T-helper 1 cell treated with Interleukin-12 subunit alpha and Interleukin-12 subunit beta and Interleukin-4 antibody, amounts not matched to agents 30 μg/mL and 1 μg/mL, for 36 hours (primary cell): Measurements from ENCODE around the gene ATXN1.
"Not testable (repeated sequence)": the region's sequence is repeated elsewhere in the genome, so short reads cannot be mapped to it uniquely, and the experiment has no call there.

Experiments
- H3K27ac Mint-ChIP-seq: one replicate; pipeline ENCODE4 v1.8.0; 2021; ENCODE audit warnings: mild to moderate bottlenecking, mixed read lengths
- H3K27me3 Mint-ChIP-seq: one replicate; pipeline ENCODE4 v1.8.0; 2021; ENCODE audit warnings: low read depth, mixed read lengths
- H3K36me3 Mint-ChIP-seq: one replicate; pipeline ENCODE4 v1.8.0; 2021; ENCODE audit warnings: low read depth, mixed read lengths
- H3K4me1 Mint-ChIP-seq: one replicate; pipeline ENCODE4 v1.8.0; 2021; ENCODE audit warnings: low read depth, mixed read lengths
- H3K4me3 Mint-ChIP-seq: one replicate; pipeline ENCODE4 v1.8.0; 2021; ENCODE audit warnings: mild to moderate bottlenecking, moderate library complexity, mixed read lengths
- H3K9me3 Mint-ChIP-seq: one replicate; pipeline ENCODE4 v1.8.0; 2021; ENCODE audit warnings: mixed read lengths

ATXN1 gene

GRCh38 chr6:16625291-16626265, 135.7 kb downstream of the ATXN1 start:
- Mint-ChIP-seq H3K27ac (no peak overlapping the region), H3K36me3 (peaks cover 38% of the 10 kb centered on the region), H3K4me1 (peaks cover 27% of the 10 kb centered on the region), H3K9me3 (peaks cover 7% of the 10 kb centered on the region), H3K4me3 (no peak overlapping the region), H3K27me3 (no peaks in the 10 kb centered on the region)

- no peak overlapping the region for H3K4me3 Mint-ChIP-seq
- no peak overlapping the region for H3K27ac Mint-ChIP-seq
Observed at GRCh38 chr6:16624636-16625290, 136.5 kb downstream of the ATXN1 start.

DNA sequence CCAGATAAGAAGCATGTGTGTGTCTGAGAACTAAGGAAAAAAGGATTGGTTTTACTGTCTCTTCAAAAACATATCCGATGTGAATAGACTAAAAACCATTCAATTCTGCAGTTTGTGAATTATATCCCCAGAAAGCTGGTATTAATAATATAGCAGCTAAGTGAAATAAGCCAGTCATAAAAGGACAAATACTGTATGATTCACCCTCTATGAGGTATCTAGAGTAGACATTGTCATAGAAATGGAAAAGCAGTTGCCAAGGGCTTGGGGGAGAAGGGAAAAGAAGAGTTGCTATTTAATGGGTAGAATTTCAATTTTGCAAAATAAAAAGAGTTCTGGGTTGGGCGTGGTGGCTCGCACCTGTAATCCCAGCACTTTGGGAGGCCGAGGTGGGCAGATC, 137.5 kb downstream of the ATXN1 start:
- Mint-ChIP-seq H3K27me3 (no peaks in the 10 kb centered on the region), H3K36me3 (peaks cover 28% of the 10 kb centered on the region), H3K4me1 (peaks cover 43% of the 10 kb centered on the region), H3K9me3 (peaks cover 3% of the 10 kb centered on the region), H3K27ac (no peak overlapping the region), H3K4me3 (no peak overlapping the region)

More at GRCh38 chr6:16624636-16625290, 136.5 kb downstream of the ATXN1 start:
- Mint-ChIP-seq H3K36me3 (peaks cover 32% of the 10 kb centered on the region), H3K9me3 (peaks cover 7% of the 10 kb centered on the region), H3K27me3 (no peaks in the 10 kb centered on the region), H3K4me1 (peaks cover 34% of the 10 kb centered on the region)

- H3K4me3 Mint-ChIP-seq: no peak overlapping the region
- H3K27ac Mint-ChIP-seq: no peak overlapping the region
- H3K4me1 Mint-ChIP-seq: peaks cover 40% of the 10 kb centered on the region
- H3K36me3 Mint-ChIP-seq: peaks cover 23% of the 10 kb centered on the region
- no peaks in the 10 kb centered on the region for H3K27me3 Mint-ChIP-seq
- H3K9me3 Mint-ChIP-seq: no peaks in the 10 kb centered on the region
Observed at GRCh38 chr6:16623029-16623653, 138.1 kb downstream of the ATXN1 start.

- no peak overlapping the region for H3K4me3 Mint-ChIP-seq
- H3K4me1 Mint-ChIP-seq: peaks cover 38% of the 10 kb centered on the region
- H3K27ac Mint-ChIP-seq: no peak overlapping the region
- H3K9me3 Mint-ChIP-seq: no peaks in the 10 kb centered on the region
- no peaks in the 10 kb centered on the region for H3K27me3 Mint-ChIP-seq
- peaks cover 19% of the 10 kb centered on the region for H3K36me3 Mint-ChIP-seq
Observed at GRCh38 chr6:16622193-16622592, 139.1 kb downstream of the ATXN1 start.

DNA sequence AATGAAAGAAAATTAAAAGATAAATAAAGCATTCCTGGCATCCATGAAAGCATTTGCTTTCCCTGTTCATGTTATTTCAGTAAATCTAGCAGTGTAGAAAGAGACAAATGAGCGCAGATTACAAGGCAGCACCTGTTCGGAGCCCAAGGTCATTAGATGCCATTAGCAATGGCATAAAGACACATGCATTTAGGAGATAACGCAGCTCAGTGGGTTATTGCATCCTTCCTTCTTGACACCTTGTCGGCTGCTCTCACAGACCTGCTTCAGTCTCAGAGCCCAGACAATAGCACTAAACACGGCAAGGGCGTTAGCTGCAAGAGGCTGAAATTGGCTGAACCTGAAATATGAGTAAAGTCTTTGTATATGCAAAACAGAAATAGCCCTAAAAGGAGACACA, 140.3 kb downstream of the ATXN1 start:
- no peaks in the 10 kb centered on the region for H3K9me3 Mint-ChIP-seq
- peaks cover 40% of the 10 kb centered on the region for H3K4me1 Mint-ChIP-seq
- no peak overlapping the region for H3K4me3 Mint-ChIP-seq
- H3K36me3 Mint-ChIP-seq: peaks cover 19% of the 10 kb centered on the region
- no peak overlapping the region for H3K27ac Mint-ChIP-seq
- H3K27me3 Mint-ChIP-seq: no peaks in the 10 kb centered on the region

- Mint-ChIP-seq H3K36me3 (peaks cover 17% of the 10 kb centered on the region), H3K27ac (peak overlapping the region; percentile 23), H3K4me3 (no peak overlapping the region), H3K4me1 (peaks cover 39% of the 10 kb centered on the region), H3K27me3 (no peaks in the 10 kb centered on the region), H3K9me3 (no peaks in the 10 kb centered on the region)
Observed at GRCh38 chr6:16619777-16620176, 141.5 kb downstream of the ATXN1 start.

DNA sequence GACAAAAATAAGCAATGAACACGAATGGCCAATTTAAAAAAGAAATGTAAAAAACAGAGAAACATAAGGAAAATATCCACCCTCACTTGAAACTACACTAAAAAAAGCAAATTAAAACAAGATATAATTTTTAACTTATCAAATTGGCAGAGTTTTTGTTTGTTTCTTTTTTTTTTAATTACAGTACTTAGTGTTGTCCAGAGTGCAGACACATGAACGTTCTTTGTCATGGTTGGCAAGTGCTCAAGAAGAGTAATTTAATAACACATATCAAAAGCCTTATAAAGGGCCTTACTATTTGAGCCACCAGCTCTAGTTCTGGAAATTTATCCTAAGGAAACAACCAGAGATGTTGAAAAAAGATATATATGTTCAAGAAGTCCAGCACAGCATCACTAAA, 142.3 kb downstream of the ATXN1 start:
- Mint-ChIP-seq H3K27ac (no peak overlapping the region), H3K36me3 (peaks cover 17% of the 10 kb centered on the region), H3K4me1 (peaks cover 37% of the 10 kb centered on the region), H3K4me3 (no peak overlapping the region), H3K9me3 (no peaks in the 10 kb centered on the region), H3K27me3 (no peaks in the 10 kb centered on the region)

- not testable (repeated sequence) for H3K27ac Mint-ChIP-seq, H3K27me3 Mint-ChIP-seq, H3K9me3 Mint-ChIP-seq, H3K4me3 Mint-ChIP-seq
- H3K36me3 Mint-ChIP-seq: peaks cover 12% of the 10 kb centered on the region
- peaks cover 15% of the 10 kb centered on the region for H3K4me1 Mint-ChIP-seq
Observed at GRCh38 chr6:16615215-16615614, 146.0 kb downstream of the ATXN1 start.

DNA sequence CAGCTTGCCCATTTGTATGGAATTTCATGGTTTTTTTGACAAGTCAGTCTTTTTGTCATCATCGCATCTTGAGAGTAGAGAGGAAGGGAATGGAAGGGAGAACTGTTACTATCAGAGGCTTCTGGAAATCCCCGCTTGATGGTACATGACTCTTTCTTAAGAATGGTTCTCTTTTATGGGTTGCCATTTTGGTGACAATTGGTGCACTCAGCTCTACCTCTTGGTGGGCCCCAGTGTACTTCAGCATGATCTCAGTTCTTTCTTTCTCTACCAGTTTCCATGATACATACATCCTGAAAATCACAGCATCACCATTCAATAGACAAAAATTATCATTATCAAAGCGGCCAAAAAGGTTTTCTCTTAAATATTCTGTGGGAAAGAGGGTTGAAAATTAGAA, 147.1 kb downstream of the ATXN1 start:
- not testable (repeated sequence) for H3K27me3 Mint-ChIP-seq, H3K4me1 Mint-ChIP-seq, H3K4me3 Mint-ChIP-seq, H3K9me3 Mint-ChIP-seq, H3K27ac Mint-ChIP-seq
- H3K36me3 Mint-ChIP-seq: peaks cover 18% of the 10 kb centered on the region

- not testable (repeated sequence) for H3K4me1 Mint-ChIP-seq, H3K9me3 Mint-ChIP-seq, H3K27ac Mint-ChIP-seq, H3K27me3 Mint-ChIP-seq, H3K4me3 Mint-ChIP-seq
- H3K36me3 Mint-ChIP-seq: peaks cover 24% of the 10 kb centered on the region
Observed at GRCh38 chr6:16613504-16613903, 147.8 kb downstream of the ATXN1 start.

DNA sequence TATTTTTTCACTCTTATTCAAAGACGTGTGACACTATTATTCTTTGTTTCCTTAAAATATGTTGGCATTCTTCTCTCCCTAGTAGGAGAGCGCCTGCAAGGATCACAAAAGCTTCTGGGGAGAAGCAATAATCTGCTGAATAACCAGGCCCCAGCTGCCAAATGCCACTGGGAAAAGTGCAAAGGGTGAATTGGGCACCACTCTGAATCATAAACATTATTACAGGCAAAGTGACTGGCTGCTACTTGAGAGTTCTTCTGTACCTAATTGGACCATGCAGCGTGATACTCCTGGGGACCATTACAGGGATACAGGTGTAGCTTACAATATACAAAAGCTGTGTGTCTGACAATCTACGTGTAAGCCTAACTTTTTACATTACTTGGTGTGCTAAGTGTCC, 152.8 kb downstream of the ATXN1 start:
- Mint-ChIP-seq H3K4me1 (peaks cover 12% of the 10 kb centered on the region), H3K9me3 (no peaks in the 10 kb centered on the region), H3K36me3 (peaks cover 32% of the 10 kb centered on the region), H3K27me3 (no peaks in the 10 kb centered on the region), H3K27ac (no peak overlapping the region), H3K4me3 (no peak overlapping the region)

DNA sequence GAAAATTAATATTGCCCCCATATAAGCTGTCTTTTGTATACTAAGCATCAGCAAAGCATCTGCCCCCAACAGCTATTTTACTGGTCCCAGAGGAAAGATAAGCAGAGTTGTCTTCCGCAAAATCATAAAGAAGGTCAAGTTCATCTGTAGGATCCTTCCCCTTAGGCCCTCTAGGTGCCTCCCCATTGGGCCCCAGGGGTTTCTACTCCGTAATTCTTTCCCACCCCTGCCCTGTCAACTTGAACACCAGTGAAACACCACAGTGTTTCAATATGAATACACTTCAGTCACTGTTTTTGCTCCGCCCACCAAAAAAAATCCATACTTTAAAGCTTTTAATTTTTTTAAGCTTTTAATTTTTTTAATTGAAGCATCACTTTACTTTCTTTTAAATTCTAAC, 159.2 kb downstream of the ATXN1 start:
- H3K36me3 Mint-ChIP-seq: peaks cover 25% of the 10 kb centered on the region
- H3K4me3 Mint-ChIP-seq: no peak overlapping the region
- no peak overlapping the region for H3K27ac Mint-ChIP-seq
- no peaks in the 10 kb centered on the region for H3K27me3 Mint-ChIP-seq
- H3K9me3 Mint-ChIP-seq: no peaks in the 10 kb centered on the region
- H3K4me1 Mint-ChIP-seq: peaks cover 29% of the 10 kb centered on the region

- Mint-ChIP-seq H3K27me3 (no peaks in the 10 kb centered on the region), H3K27ac (no peak overlapping the region), H3K36me3 (peaks cover 30% of the 10 kb centered on the region), H3K9me3 (no peaks in the 10 kb centered on the region), H3K4me3 (no peak overlapping the region), H3K4me1 (peaks cover 33% of the 10 kb centered on the region)
Observed at GRCh38 chr6:16600701-16601100, 160.6 kb downstream of the ATXN1 start.

GRCh38 chr6:16600026-16600425, 161.2 kb downstream of the ATXN1 start:
- H3K27me3 Mint-ChIP-seq: no peaks in the 10 kb centered on the region
- H3K4me1 Mint-ChIP-seq: peaks cover 30% of the 10 kb centered on the region
- no peak overlapping the region for H3K27ac Mint-ChIP-seq
- H3K9me3 Mint-ChIP-seq: no peaks in the 10 kb centered on the region
- H3K36me3 Mint-ChIP-seq: peaks cover 34% of the 10 kb centered on the region
- no peak overlapping the region for H3K4me3 Mint-ChIP-seq
